Suppressor macrophage (primary cell): ENCODE data around the gene TNFRSF8.

Experiments used
- DNase-seq, 4 experiments: peaks; one replicate each; pipeline ENCODE4 v3.0.0-alpha.2; 2020 to 2022

TNFRSF8 gene

DNA sequence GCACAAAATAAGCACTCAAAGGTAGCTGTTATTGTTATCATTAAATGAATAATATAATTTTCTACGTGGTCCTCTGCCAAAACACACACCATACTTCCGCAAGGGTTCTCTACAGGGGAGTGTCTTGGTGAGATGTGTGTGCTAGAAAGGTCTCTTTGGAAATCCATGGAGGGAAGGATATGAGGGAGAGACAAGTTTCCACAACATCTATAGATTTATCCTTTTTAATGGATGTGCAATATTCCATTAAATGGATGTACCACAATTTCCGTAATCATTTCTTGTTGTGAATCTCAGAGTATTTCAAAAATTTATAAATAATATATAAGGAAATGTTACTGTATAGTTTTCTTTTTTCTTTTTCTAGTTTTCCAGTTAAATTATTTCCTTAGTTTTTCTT lies 2.6 kb upstream of the TNFRSF8 start:
- DNase-seq: no peak

- DNase-seq: peak in 3 of 4 experiments; percentile 28 to 33 (median 32)
Observed at GRCh38 chr1:12064073-12064969, 1.2 kb downstream of the TNFRSF8 start.

- no peak for DNase-seq
Observed at GRCh38 chr1:12065872-12066271, 2.8 kb downstream of the TNFRSF8 start.

- no peak for DNase-seq
Observed at GRCh38 chr1:12067900-12068821, 5.1 kb downstream of the TNFRSF8 start.

DNA sequence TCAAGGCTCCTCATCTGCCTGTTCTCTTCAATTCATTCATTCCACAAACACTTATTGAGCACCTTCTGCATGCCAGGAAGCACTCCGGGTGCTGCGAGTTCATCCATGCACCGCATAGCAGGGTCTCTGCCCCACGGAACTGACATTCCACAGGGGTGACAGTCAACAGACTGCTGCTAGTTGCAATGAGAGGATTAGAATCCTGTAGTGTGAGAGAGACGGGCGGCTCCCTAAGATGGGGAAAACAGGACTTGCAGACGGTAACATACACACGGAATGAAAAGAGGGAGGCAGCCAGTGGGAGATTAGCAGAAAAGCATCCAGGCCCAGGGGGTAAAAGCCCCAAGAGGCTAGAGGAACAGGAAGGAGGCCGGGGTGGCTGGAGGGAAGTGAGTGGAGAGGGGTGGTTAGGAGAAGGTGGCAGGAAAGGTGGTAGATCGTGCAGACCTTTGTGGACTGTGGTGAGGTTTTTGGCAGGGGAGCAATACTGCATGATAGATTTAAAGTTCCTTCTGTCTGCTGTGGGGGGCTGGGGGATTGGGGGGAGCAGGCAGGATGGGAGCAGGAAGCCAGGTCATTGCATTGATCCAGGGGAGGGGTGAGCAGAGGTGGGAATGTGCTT lies 6.6 kb downstream of the TNFRSF8 start:
- DNase-seq: no peak

- DNase-seq: no peak
Observed at GRCh38 chr1:12071892-12072291, 8.8 kb downstream of the TNFRSF8 start.

DNA sequence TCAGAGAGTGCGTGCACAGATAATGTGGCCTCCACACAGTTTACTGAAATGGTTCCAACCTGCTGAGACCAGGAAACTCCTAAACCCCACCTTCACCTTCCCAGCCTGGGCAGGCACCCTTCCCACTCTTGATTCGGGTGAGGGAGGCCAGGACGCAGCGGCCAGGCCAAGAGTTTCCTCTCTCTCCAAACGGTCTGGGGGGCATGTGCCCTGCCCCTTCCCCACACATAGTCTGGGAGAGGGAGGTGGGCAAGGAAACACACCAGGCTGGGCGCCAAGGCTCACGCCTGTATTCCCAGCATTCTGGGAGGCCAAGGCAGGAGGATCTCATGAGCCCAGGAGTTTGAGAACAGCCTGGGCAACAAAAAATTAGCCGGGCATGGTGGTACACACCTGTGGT lies 9.6 kb downstream of the TNFRSF8 start:
- no peak for DNase-seq

- no peak for DNase-seq
Observed at GRCh38 chr1:12073796-12074195, 10.7 kb downstream of the TNFRSF8 start.

- DNase-seq: no peak
Observed at GRCh38 chr1:12075195-12076114, 12.4 kb downstream of the TNFRSF8 start.

DNA sequence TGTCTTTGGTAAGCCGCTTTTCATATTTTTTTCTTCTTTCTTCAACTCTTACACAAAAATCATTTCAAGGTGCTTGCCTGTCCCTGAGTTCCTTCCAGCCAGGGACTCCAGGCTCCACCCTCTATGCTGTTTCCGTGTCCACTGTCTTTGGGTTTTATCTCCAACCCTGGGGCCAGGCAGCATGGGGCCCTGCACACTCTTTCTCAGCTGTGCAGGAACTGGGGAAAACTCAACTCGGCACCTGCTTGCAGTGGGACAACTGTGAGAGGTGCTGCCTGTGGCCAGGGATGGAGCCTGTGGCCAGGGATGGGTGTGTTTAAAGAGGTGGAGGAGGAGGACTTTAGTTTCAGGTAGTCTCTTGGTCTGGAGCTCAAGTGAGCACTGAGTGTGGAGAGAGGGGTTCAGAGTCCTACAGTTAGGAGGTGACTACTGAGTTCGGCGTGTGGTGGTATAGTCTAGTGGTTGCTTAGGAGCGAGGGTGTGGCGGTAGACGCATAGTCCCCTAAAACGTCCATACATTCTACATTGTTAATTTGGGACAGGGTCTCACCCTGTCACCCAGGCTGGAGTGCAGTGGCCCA lies 13.4 kb downstream of the TNFRSF8 start:
- no peak for DNase-seq

GRCh38 chr1:12078575-12078937 lies 15.5 kb downstream of the TNFRSF8 start:
- no peak for DNase-seq

- peak; percentile 42 to 59 (median 50) for DNase-seq
Observed at GRCh38 chr1:12078938-12079861, 16.1 kb downstream of the TNFRSF8 start.

DNA sequence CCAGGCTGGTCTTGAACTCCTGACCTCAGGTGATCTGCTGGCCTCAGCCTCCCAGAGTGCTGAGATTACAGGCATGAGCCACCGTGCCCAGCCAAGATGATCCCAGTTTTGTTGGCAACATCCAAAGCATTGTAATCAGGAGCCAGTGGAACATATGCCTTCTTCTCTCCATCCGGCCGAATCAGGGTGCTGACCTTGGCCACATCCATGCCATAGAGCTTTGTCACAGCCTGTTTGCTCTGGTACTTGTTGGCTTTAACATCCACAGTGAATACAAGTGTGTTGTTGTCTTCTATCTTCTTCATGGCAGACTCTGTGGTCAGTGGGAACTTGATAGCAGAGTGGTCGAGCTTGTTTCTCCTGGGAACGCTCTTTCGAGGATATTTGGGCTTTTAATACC lies 17.1 kb downstream of the TNFRSF8 start:
- no peak for DNase-seq

DNA sequence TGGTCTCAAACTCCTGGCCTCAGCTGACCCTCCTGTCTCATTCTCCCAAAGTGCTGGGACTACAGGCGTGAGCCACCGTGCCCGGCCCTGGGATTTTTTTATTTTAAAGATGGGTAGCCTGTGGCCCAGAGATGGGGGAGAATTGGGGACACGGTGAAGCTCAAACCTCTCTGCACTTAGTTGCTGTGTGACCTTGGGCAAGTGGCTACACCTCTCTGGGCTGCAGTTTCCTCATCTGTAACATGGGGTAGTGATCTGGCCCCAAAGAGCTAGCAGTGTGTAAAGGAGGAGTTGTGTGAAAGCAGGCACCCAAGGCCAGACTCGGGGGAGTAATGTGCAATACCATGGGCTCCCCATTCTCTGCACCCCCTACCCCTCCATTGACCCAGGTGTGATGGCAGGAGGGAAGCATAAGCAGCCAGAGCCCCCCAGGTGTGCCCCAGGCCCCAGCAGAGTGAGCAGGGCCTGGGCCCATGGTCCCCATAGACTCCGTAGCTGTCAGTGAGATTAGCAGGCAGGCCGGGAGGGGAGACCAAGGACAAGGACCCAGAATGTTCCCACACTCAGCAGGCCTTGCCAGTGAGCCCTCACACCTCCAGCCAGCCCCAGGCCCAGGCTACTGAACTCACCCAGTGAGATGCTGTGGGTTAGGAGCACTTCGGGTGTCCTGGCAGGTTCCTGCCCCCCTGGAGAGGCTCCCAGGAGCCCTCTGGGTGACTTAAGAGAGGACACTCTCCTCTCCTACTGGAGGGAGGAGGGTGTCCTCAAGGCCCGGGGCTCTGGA lies 17.9 kb downstream of the TNFRSF8 start:
- DNase-seq: no peak

DNA sequence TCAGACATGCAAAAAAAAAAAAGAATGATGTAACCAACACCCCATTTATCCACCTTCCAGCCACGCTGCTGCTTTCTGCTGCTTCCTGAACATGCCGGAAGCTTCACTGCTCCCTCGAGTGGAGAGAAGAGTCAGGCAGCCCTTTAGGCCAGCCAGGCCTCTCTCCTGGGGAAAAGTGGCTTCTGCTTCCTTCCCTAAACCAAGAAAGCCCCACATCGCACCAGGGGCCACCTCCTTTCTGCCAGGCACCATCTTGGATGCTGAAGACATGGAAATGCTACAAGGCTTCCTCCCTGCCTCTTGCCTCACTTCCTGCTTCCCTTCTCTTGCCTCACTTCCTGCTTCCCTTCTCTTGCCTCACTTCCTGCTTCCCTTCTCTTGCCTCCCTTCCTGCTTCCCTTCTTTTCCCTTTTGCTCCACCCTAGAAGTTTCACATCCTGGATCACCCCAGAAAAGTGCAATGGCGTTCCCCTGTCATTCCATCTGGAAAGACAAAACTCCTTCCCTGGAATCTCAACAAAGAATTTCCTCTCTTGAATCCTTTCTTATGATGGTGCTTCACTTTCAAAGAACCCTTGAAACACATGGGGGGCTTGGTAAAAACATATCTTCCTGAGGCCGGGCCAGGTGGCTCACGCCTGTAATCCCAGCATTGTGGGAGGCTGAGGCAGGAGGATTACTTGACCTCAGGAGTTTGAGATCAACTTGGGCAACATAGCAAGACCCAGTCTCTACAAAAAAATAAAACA lies 18.7 kb downstream of the TNFRSF8 start:
- no peak for DNase-seq

DNA sequence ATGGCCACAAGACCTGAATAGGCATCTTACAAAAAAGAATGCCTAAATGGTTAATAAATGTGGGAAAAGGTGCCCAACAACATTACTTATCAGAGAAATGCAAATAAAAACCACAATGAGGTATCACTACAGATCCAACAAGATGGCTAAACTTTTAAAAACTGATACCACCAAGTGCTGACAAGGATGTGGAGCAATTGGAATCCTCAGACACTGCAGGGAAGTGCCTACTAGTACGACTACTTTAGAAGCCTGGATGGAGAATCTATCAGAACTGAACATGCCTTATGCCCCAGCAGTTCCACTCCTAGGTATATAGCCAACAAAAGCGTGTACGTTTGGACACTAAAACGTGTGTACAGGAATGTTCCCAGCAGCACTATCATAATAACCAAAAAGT lies 19.9 kb downstream of the TNFRSF8 start:
- no peak for DNase-seq

GRCh38 chr1:12083766-12084165 lies 20.7 kb downstream of the TNFRSF8 start:
- DNase-seq: no peak

- DNase-seq: no peak
Observed at GRCh38 chr1:12085643-12086260, 22.6 kb downstream of the TNFRSF8 start.
